HTR-8/SVneo (cell line): Measurements from ENCODE around the gene HCN2.
"Not testable (repeated sequence)": the region's sequence is repeated elsewhere in the genome, so short reads cannot be mapped to it uniquely, and the experiment has no call there.

Experiments used
- DNase-seq: peaks from one replicate; pipeline ENCODE4 v3.0.0; 2011; ENCODE audit warnings: low spot score, mixed read lengths; ENCODE audit not compliant: insufficient read length
- FAIRE-seq: peaks from 2 replicates; lab custom pipeline; 2011; peaks lifted over from hg19 to GRCh38; lab: Jason Lieb, UNC

Gene HCN2

DNA sequence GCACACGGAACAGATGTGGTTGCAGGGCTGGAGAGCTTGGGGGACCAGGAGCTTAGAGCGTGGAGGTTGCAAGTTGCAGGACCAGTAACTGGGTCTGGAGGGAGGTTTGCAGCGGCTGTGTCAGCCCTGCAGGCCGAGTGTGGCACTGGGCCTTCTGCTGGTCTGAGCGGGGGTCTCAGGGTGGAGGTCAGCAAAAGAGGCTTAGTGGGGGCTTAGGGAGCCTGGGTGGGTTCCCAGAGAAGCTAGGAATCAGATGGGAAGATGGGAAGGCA is 5.8 kb upstream of the HCN2 start:
- no peak for FAIRE-seq
- DNase-seq, result no peak

- FAIRE-seq, result peak; percentile 77
Observed at GRCh38 chr19:584240-585001, 5.3 kb upstream of the HCN2 start.

GRCh38 chr19:585146-585545 is 4.5 kb upstream of the HCN2 start:
- not testable (repeated sequence) for DNase-seq, FAIRE-seq

More at GRCh38 chr19:584240-585001, 5.3 kb upstream of the HCN2 start:
- DNase-seq, result no peak

DNA sequence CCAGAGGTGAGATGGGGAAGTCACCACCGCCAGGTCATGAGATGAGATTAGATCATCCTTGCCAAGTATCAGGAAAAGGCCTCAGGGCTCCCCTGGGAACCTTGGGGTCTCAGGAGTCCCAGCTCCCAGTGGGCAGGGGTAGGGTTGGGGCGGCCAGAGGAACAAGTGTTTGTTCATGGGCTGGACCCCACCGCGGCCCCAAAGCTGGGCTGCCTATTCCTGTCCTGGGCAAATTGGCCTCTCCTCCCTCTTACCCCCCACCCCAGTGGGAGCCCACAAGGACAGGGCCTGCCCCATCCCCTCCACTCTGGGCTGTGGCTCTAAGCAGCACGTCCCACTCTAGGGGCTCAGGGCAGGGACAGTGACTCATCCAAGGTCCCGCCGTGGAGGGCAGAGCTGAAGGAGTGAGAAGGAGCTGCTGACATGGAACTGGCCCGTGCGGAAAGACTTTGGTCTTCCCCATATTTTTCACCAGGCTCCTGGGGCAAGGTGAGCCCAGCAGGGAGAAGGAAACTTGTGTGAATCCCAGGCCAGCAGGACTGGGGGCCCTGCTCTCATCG is 4.0 kb upstream of the HCN2 start:
- FAIRE-seq (no peak), DNase-seq (no peak)

DNA sequence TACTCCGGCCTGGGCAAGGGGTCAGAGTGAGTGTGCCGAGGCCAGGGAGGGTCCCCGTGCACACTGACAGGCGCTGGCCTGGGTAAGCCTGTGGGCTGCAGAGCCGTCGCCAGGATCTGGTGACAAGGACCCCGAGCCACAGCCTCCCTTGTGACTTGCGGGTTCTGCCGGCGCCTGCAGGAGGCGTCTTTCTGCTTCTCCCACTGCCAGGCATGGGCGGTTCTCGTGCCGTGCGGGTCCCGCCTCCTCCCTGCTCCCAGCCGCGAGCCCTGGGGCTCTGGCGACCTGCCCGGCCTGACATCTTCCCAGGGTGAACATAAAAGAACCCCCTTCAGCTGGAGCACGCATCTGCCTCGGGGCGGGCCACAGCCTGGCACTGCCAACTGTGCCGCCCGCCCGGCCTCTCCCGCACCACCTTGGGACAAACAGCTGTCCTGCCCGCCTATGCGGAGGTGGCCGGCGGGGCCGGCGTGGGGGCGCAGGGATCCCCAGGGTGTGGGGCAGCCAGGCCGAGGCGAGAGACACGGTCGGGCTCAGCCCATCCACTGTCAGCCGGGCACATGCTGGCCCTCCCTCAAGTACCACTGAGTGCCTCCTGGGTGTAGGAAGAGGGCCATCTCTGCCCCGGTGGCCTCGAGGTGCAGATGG is 1.5 kb upstream of the HCN2 start:
- DNase-seq, result no peak
- FAIRE-seq, result no peak

GRCh38 chr19:588741-589692 is 664 bp upstream of the HCN2 start:
- FAIRE-seq, result no peak
- DNase-seq, result no peak

GRCh38 chr19:590396-590745 is 690 bp downstream of the HCN2 start:
- no peak for FAIRE-seq
- no peak for DNase-seq

DNA sequence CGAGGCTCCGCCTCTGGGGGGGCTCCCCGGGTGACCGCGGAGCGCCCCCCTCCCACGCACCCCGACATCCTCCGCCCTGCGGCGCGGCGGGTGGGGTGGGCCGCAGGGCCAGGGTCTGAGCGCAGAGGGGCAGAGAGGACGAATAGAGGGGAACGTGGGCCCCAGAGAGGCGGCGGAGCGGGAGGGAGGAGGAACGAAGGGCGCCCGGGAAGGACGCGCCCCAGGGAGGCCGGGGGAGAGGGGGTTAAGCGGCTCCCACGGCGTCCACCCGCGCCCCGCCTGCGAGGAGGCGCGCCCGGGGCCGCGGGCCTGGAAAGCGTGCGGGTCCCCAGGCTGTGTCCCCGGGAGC is 1.0 kb downstream of the HCN2 start:
- no peak for DNase-seq
- FAIRE-seq, result no peak

DNA sequence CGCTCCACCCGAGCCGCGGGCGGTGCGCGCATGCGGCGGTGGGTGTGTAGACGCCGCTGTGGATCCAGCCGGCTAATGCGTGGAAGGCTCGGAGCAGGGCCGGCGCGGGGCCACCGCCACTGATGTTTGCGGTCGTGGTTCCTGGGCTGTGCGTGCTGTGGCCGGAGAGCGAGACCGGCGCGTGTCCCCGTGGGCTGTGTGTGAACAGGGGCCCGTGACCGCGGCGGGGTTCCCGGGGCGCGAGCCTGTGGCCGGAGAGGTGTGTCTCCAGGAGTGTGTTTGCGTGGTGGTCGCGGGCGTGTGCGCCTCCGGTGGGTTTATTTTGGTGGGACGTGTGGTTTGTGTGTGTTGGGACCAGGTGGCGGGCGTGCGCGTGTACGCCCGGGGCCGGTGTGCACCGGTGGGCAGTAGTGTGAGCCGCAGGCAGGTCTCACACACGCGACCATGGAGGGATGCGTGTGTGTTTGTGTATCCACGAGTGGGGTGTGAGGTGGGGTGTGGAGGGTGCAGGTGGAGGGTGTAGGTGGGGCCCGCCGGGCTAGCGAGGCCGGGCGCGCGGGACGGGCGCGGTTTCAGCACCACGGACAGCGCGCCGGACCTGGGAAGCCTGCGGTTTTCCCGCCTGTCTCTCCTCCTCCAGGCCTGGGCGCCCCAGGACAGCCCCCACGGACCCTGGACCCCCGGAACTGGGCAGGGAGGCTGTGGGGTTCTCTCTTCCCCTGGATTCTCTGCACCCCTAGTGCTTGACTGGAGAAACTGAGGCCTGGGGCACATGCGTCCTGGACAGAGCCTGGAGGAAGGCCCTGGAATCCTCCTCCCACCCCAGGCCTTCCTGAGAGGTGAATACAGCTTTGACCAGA is 1.6 kb downstream of the HCN2 start:
- FAIRE-seq (no peak), DNase-seq (no peak)

- DNase-seq (no peak), FAIRE-seq (no peak)
Observed at GRCh38 chr19:592101-592500, 2.4 kb downstream of the HCN2 start.

GRCh38 chr19:593055-593454 is 3.4 kb downstream of the HCN2 start:
- DNase-seq, result no peak
- no peak for FAIRE-seq

DNA sequence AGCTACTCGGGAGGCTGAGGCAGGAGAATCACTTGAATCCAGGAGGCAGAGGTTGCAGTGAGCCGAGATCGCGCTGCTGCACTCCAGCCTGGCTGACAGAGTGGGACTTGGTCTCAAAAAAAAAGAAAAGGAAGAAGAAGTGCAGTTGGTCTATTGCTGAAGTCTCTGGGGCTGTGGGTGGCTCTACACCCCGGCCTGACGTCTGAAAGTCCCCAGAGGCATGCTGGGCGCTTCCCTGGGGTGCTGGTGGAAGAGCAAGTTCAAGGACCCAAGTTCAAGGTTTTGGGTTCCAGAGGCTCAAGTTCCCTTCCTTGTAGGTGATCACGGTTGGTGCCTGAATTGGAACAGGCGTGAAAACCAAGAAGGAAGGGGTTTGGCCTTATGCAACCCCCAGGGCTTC is 3.8 kb downstream of the HCN2 start:
- FAIRE-seq (no peak), DNase-seq (no peak)

DNA sequence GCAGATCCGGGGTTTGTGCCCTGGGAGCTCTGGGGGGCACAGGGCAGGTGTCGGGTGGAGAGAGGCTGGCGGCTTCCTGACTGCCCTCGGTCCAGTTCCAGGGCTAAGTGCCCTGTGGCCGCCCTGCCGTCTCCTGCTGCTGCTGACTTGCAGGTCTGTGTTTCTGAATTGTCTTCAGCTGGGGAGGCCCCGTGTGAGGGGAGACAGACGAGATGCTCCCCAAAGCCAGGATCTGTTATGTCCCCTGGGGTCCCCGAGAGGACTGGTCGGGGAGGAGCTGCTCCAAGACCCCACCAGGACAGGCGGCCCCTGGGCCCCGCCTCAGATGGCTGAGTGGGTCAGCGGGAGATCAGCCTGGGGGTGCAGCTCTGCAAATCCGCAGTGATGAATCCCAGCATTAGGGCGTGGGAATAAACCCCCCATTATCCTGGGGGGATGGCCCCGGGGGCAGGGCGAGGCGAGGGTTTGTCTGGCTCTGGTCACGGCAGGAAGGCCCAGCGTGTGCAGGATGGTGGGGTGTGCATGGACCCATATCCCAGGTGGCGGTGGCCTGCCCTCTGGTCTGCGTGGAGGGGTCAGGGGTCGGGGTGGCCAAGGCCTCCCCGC is 4.7 kb downstream of the HCN2 start:
- DNase-seq (no peak), FAIRE-seq (no peak)

DNA sequence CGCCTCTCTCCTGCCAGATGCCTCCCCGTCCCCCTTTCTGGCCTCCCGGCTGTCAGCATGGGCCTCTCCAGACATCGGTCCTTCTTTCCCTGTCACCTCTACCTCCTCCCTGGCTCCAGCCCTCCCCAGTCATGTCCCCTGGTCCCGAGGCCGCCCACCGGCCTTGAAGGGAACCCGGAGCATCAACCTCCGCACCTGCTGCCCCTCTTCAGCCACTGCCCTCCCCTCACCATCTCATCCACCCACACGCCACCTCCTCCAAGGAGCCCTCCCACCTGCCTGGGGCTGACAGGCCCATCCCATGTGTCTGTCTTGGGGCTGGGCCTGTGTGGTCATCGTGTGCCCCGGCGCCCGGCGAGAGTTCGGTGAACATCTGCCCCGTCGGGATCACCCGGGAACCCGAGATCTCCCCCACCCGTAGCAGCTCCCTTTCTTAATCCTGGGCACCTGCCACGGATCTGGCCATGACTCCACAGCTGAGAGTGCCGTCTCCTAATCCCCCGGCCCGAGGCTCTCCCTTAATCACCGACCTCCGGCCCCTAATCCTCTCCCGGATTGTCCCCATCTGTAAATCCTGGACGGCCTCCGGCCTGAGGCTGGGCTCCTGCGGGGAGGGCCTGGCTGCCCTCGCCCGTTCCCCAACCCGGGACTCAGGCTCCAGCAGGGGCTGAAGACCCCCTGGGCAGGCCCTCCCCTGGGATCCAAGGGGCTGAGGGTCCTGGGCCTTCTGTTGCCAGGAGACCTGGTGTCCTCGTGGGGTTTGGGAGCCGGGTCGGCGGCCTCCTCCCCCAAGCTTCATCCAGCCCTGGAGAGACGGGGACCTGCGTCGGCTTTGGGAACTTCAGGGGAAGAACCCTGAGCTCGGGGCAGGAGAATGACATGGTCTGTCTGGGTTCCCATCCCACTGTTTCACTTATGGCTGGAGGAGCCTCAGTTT is 5.9 kb downstream of the HCN2 start:
- DNase-seq (no peak), FAIRE-seq (no peak)

- DNase-seq (no peak), FAIRE-seq (no peak)
Observed at GRCh38 chr19:596263-596655, 6.6 kb downstream of the HCN2 start.

- FAIRE-seq, result no peak
- DNase-seq, result no peak
Observed at GRCh38 chr19:597406-598315, 8.0 kb downstream of the HCN2 start.

GRCh38 chr19:601310-601709 is 11.6 kb downstream of the HCN2 start:
- FAIRE-seq (no peak), DNase-seq (no peak)

GRCh38 chr19:601790-602189 is 12.1 kb downstream of the HCN2 start:
- FAIRE-seq (no peak), DNase-seq (no peak)
